Measurements from ENCODE around the gene PDE3B. TPM values are rescaled to one million over a fixed set of nuclear protein-coding genes. Genes with fewer than 3 reads are reported as not detected.

PDE3B gene
- total and polyA plus RNA-seq, 7 donors: 0.11 to 0.59 (median 0.30) TPM

GRCh38 chr11:14612694-14613093, 30.9 kb upstream of the PDE3B start:
- no peak for DNase-seq
- 92 to 95% (median 93%) methylated on average over 2 of the region's 2 CpGs for WGBS, 3 donors
- no peaks in the 10 kb centered on the region for H3K36me3 ChIP-seq (ENCODE audit: insufficient read depth in 1 of 2, low read depth in 1 of 2)
- no peaks in the 10 kb centered on the region for H3K27me3 ChIP-seq (ENCODE audit: insufficient read depth in 3 of 3, low read length in 2 of 3)
- ATAC-seq: no peak
- intact Hi-C loops (cut with DNase I): no loop called here
- H3K27ac ChIP-seq: no peak overlapping the region
- H3K4me1 ChIP-seq: no peaks in the 10 kb centered on the region
- no peak for TF ChIP-seq CTCF (IDR thresholded peaks at IDR 0.05)
- no peak overlapping the region for H3K4me3 ChIP-seq
- no peaks in the 10 kb centered on the region for H3K9me3 ChIP-seq

- no peaks in the 10 kb centered on the region for H3K4me1 ChIP-seq
- WGBS, 3 donors: 79 to 85% (median 84%) methylated on average over 2 of the region's 2 CpGs
Observed at GRCh38 chr11:14614091-14614622, 29.4 kb upstream of the PDE3B start.

GRCh38 chr11:14617241-14618027, 26.2 kb upstream of the PDE3B start:
- intact Hi-C loops (cut with DNase I): no loop called here
- Histone ChIP-seq H3K9me3 (no peaks in the 10 kb centered on the region), H3K36me3 (ENCODE audit: insufficient read depth in 1 of 2, low read depth in 1 of 2) (no peaks in the 10 kb centered on the region), H3K27ac (no peak overlapping the region), H3K27me3 (ENCODE audit: insufficient read depth in 3 of 3, low read length in 2 of 3) (no peaks in the 10 kb centered on the region), H3K4me3 (no peak overlapping the region), H3K4me1 (no peaks in the 10 kb centered on the region)
- no peak for TF ChIP-seq CTCF (IDR thresholded peaks at IDR 0.05)
- ATAC-seq (no peak), DNase-seq (no peak)
- 74 to 77% (median 77%) methylated on average over 2 of the region's 2 CpGs for WGBS, 3 donors

More at GRCh38 chr11:14614091-14614622, 29.4 kb upstream of the PDE3B start:
- intact Hi-C loops (cut with DNase I): no loop called here
- no peak for ATAC-seq
- H3K27me3 ChIP-seq (ENCODE audit: insufficient read depth in 3 of 3, low read length in 2 of 3): no peaks in the 10 kb centered on the region
- no peak overlapping the region for H3K4me3 ChIP-seq
- H3K36me3 ChIP-seq (ENCODE audit: insufficient read depth in 1 of 2, low read depth in 1 of 2): no peaks in the 10 kb centered on the region
- no peak for DNase-seq
- no peak overlapping the region for H3K27ac ChIP-seq
- TF ChIP-seq CTCF (IDR thresholded peaks at IDR 0.05): no peak
- H3K9me3 ChIP-seq: no peaks in the 10 kb centered on the region

- H3K27ac ChIP-seq: no peak overlapping the region
- no peaks in the 10 kb centered on the region for H3K4me1 ChIP-seq
- intact Hi-C loops (cut with DNase I): no loop called here
- no peaks in the 10 kb centered on the region for H3K27me3 ChIP-seq (ENCODE audit: insufficient read depth in 3 of 3, low read length in 2 of 3)
- whole genome bisulfite sequencing, 3 donors: 87 to 92% (median 90%) methylated on average over 2 of the region's 2 CpGs
- H3K4me3 ChIP-seq: no peak overlapping the region
- DNase-seq (no peak), ATAC-seq (no peak)
- no peaks in the 10 kb centered on the region for H3K9me3 ChIP-seq
- TF ChIP-seq CTCF (IDR thresholded peaks at IDR 0.05): no peak
- H3K36me3 ChIP-seq (ENCODE audit: insufficient read depth in 1 of 2, low read depth in 1 of 2): no peaks in the 10 kb centered on the region
Observed at GRCh38 chr11:14618060-14618459, 25.5 kb upstream of the PDE3B start.

Data from psoas muscle (tissue), 8 donors.